Stromal cell of bone marrow (primary cell): ENCODE measurements around the gene INSIG2.

ENCODE experiments used
- DNase-seq: peaks from one replicate; pipeline ENCODE4 v3.0.0-alpha.2; 2012; ENCODE audit warnings: low read depth

The INSIG2 gene

DNA sequence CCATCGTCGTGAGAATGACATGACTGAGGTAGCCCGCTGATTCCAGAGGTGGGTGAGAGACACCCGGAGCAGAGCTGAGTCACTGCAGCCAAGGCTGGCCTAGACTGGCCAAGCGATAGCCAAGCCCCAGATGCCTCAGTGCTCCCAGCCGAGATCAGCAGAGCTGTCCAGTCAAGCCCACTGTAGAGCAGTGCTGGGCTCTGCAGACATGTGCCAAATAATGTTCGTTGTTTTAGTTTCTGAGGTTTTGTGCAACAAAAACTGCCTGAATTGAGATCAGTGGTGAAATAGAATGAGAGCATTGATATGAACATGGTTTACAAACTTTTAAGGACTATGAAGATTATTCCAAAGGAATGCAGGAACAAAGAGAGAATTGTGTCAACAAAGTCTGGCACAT is 42.1 kb downstream of the INSIG2 start:
- no peak for DNase-seq

- DNase-seq: no peak
Observed at GRCh38 chr2:118131771-118132170, 43.5 kb downstream of the INSIG2 start.

- DNase-seq: no peak
Observed at GRCh38 chr2:118133916-118134315, 45.6 kb downstream of the INSIG2 start.

DNA sequence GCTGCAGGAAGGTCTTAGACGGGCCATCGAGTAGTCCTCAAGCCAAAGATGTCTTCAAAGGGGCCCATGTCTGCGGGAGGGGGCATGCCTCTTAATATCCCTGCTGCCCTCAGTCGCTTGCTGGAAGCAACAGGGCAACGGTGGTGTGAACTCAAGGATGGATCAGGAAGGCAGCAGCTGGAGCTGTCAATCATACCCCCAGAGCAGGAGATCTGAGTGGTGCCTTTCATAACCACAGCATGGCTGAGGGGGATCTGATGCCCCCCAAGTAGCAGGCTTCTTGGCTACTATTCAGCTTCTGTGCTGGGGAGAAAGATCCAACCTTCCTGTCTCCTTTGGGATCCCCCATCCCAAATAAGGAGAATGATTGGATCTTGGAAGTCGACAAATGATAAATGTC is 46.4 kb downstream of the INSIG2 start:
- DNase-seq: no peak

- DNase-seq: no peak
Observed at GRCh38 chr2:118145207-118145606, 56.9 kb downstream of the INSIG2 start.

- DNase-seq: no peak
Observed at GRCh38 chr2:118145806-118146205, 57.5 kb downstream of the INSIG2 start.

DNA sequence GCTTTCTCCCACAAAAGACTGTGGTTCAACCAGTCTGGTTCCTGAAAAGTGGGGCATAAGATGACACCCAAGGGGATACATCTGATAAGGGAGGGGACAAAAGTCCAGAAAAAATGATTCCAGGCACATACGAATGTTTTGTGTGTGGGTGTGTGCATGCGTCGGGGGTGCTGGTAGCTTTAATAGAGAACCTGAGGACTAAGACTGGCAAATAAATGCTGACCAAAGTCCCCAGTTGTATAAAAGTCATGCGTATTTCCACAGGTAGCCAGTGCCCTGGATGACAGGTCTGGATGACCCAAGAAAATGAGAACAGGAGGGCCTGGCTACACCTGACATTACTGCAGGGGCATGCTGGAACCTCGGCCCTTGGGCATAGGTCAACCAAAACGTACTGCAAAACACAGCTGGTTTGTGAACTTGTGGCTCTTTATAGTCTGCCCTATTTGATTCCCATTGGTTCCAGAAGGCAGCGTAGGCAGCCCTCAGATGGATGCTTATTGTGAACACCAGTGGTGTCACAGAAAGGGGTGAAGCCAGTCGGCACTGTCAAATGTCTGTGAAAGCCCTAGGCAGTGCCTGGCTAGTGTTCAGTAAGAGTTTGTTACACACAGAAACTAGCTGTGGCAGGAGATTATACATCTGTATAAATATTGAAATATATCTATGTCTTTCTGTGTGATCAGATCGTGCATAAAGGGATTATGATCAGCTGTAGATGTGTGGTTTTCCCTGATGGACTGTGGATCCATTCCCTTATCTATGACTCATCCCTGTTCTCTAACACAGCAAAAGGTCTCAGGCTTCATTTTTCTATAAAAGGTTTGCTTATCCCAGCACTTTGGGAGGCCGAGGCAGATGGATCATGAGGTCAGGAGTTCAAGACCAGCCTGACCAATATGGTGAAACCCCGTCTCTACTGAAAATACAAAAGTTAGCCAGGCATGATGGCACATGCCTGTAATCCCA is 58.3 kb downstream of the INSIG2 start:
- no peak for DNase-seq

DNA sequence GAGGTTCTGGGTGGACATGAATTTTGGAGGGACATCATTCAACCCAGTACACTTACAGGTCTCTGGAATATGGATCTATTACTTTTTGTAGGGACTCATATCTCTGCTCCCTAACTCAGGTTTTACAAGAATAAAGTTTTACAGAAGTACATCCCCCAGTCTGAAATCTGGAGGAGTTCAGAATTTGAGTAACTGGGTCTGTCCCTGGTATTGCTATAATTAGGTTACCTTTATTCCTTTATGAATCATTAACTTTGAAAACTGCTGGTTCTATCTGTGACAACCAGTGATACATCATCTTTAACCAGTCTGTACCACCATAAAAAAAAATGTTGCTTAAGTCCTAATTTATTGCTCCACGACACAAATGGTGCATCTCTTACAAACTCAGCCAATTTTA is 59.9 kb downstream of the INSIG2 start:
- DNase-seq: no peak

DNA sequence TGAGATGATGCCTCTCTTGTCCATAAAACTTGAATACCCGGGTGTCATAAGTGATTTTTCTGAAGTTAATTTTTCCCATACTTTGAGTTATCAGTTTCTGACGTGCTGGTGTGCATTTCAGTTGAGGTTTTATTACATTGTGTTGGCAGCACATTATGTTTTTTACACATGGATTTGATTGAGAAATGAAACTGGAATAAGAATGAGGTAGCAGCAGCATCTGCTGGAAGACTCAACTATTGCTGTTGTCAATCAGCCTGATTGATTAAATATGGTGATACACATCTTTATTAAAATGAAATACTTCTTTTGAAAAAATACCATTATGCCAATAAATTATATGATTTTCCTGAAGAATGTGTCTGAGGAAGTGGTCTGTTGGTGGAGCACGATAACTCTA is 60.5 kb downstream of the INSIG2 start:
- DNase-seq: peak; percentile 24

DNA sequence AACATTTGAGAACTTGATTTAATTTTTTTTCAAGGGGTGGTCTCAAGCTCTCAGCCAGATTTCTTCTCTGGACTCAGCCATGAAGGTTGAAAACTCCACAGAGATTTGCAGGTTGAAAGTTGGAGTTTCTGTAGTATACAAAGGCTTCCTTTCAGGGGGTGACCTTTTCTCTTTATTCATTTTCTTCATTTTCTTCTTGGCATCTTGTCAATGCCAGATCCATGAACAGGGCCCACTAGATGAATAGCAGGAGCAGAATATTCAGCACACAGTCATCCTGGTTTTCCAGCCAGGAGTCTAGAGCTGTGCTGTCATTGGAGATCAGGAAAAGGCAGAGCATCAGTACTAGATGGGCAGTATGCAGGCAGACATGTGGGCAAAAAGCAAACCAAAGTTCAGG is 62.0 kb downstream of the INSIG2 start:
- DNase-seq: no peak

GRCh38 chr2:118151831-118152230 is 63.6 kb downstream of the INSIG2 start:
- DNase-seq: no peak

GRCh38 chr2:118153433-118153832 is 65.2 kb downstream of the INSIG2 start:
- DNase-seq: no peak

DNA sequence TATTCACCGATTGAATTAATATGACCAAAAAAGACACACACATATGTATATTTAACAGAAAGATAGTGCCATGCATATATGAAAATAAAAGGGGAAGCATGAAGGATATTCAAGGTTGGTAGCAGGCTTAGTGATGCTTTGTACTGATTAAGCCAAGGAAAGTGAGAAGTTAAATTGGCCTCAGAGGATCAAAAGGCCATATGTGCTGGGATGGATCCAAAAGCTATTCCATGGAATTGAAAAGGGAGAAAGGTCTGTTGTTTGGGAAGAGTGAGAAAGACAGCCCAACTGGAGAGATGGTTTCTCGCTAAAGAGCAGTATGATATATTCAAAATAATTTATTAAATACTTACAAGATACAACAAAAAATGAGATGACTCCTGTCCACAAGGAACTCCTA is 65.9 kb downstream of the INSIG2 start:
- no peak for DNase-seq
